HFFc6 (cell line): ENCODE results near the gene THOC1. TPM values are rescaled to one million over a fixed set of nuclear protein-coding genes. Genes with fewer than 3 reads are reported as not detected.

Source experiments
- DNase-seq: peaks from one replicate; pipeline ENCODE4 v3.0.0-alpha.2; 2018
- H3K27ac Mint-ChIP-seq: 2 replicates; pipeline ENCODE4 v1.8.0; 2020; ENCODE audit warnings: mild to moderate bottlenecking, mixed read lengths
- H3K27me3 Mint-ChIP-seq: 2 replicates; pipeline ENCODE4 v1.8.0; 2021; ENCODE audit warnings: mild to moderate bottlenecking, moderate library complexity, mixed read lengths; ENCODE audit not compliant: insufficient read depth
- H3K36me3 Mint-ChIP-seq: 2 replicates; pipeline ENCODE4 v1.8.0; 2021; ENCODE audit warnings: low read depth, mixed read lengths
- H3K4me1 Mint-ChIP-seq: 2 replicates; pipeline ENCODE4 v1.8.0; 2020; ENCODE audit warnings: low read depth, mixed read lengths
- H3K4me3 Mint-ChIP-seq: 2 replicates; pipeline ENCODE4 v1.8.0; 2020; ENCODE audit warnings: mild to moderate bottlenecking, moderate library complexity, mixed read lengths
- H3K9me3 Mint-ChIP-seq: 2 replicates; pipeline ENCODE4 v1.8.0; 2020; ENCODE audit warnings: mild to moderate bottlenecking, mixed read lengths
- CTCF ChIP-seq: fragments of 200-600 bp; sonication (generic); IDR thresholded peaks from 2 replicates; pipeline ENCODE4 v1.5.0; 2021; ENCODE audit warnings: antibody characterized with exemption, mild to moderate bottlenecking
- total RNA-seq, 6 experiments: library from RNA; stranded (reverse); fragmentation: NEBNext Ultra II Directional; extraction: Animal tissue kit (Norgen Biotek cat#: 25700); gene quantifications; 2 replicates in 1 of 6; 3 replicates in 5 of 6; pipeline ENCODE4 v1.2.3, GENCODE V29; 2021

The THOC1 gene
- total RNA-seq, 6 experiments from 2014 or later: 12.9 to 18.5 (median 16.4) TPM

GRCh38 chr18:211582-211981, 56.3 kb downstream of the THOC1 start:
- Mint-ChIP-seq H3K27ac (no peak overlapping the region), H3K4me1 (no peaks in the 10 kb centered on the region), H3K27me3 (no peaks in the 10 kb centered on the region), H3K36me3 (peaks cover 44% of the 10 kb centered on the region), H3K9me3 (no peaks in the 10 kb centered on the region), H3K4me3 (no peak overlapping the region)
- DNase-seq: no peak
- no peak for TF ChIP-seq CTCF

GRCh38 chr18:210733-211132, 57.1 kb downstream of the THOC1 start:
- no peaks in the 10 kb centered on the region for H3K27me3 Mint-ChIP-seq
- no peak overlapping the region for H3K4me3 Mint-ChIP-seq
- no peaks in the 10 kb centered on the region for H3K9me3 Mint-ChIP-seq
- TF ChIP-seq CTCF: no peak
- DNase-seq: no peak
- peaks cover 3% of the 10 kb centered on the region; the same call in 1 of the 2 replicates for H3K4me1 Mint-ChIP-seq
- H3K36me3 Mint-ChIP-seq: peaks cover 49% of the 10 kb centered on the region
- no peak overlapping the region; the same call in 1 of the 2 replicates for H3K27ac Mint-ChIP-seq

DNA sequence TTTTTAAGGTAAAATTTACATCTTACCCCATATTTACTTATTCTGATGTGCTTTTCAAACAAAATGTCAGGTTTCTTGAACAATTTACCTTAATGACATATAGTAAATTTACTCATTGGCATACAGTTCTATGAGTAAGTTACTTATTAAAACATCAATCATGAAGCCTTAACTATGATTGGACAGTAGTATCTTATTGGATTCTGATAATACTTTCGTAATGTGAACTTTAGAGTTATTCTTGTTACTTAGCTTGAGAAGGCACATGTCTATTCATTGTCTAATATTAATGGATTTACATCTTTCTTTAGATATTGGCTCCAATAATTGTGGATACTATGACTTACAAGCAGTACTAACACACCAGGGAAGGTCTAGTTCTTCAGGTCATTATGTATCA, 57.8 kb downstream of the THOC1 start:
- H3K36me3 Mint-ChIP-seq: peaks cover 55% of the 10 kb centered on the region
- H3K9me3 Mint-ChIP-seq: no peaks in the 10 kb centered on the region
- no peak overlapping the region for H3K27ac Mint-ChIP-seq
- peaks cover 9% of the 10 kb centered on the region; the same call in 1 of the 2 replicates for H3K4me1 Mint-ChIP-seq
- H3K27me3 Mint-ChIP-seq: no peaks in the 10 kb centered on the region
- TF ChIP-seq CTCF: no peak
- DNase-seq: no peak
- no peak overlapping the region for H3K4me3 Mint-ChIP-seq

- DNase-seq: no peak
- Mint-ChIP-seq H3K27ac (no peak overlapping the region), H3K36me3 (peaks cover 29% of the 10 kb centered on the region), H3K9me3 (no peaks in the 10 kb centered on the region), H3K27me3 (no peaks in the 10 kb centered on the region), H3K4me1 (no peaks in the 10 kb centered on the region), H3K4me3 (no peak overlapping the region)
- TF ChIP-seq CTCF: no peak
These were observed 68.1 kb downstream of the THOC1 start for GRCh38 chr18:199768-200167.

GRCh38 chr18:199214-199613, 68.6 kb downstream of the THOC1 start:
- peaks cover 25% of the 10 kb centered on the region for H3K36me3 Mint-ChIP-seq
- DNase-seq: no peak

More at GRCh38 chr18:199214-199613, 68.6 kb downstream of the THOC1 start:
- Mint-ChIP-seq H3K9me3 (no peaks in the 10 kb centered on the region), H3K27ac (no peak overlapping the region), H3K27me3 (no peaks in the 10 kb centered on the region), H3K4me1 (no peaks in the 10 kb centered on the region), H3K4me3 (no peak overlapping the region)
- TF ChIP-seq CTCF: no peak
